Stimulated activated CD4-positive, alpha-beta T cell treated with anti-CD3 and anti-CD28 coated beads, Interleukin-1b, Interleukin-23, amount 100 ng/mL, for 24 hours (primary cell): ENCODE results near the gene MAB21L3.

ENCODE experiments used
- DNase-seq, 4 experiments: peaks; one replicate each; pipeline ENCODE4 v3.0.0-alpha.2; 2020; ENCODE audit warnings: low read depth in 4 of 4, low spot score in 1 of 4

The MAB21L3 gene

DNA sequence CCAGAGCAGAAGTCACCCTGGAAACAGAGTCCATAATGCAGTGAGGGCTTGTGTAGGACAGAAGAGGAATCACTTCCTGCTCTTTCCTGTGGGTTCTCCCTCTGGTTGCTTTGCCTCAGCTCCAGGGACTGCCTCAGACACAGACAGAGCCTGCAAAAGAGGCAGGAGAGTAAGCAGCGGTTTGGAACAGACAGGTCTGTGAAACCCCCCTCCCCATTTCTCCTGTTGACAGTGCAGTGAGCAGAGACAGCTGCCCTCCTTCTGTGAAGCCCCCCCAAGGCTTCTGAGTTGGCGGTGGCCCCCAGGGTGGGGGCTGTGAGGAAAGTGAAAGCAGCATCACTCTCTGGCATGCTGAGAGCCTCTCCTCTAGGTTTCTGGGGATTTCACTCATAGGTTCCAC, 53.0 kb downstream of the MAB21L3 start:
- no peak for DNase-seq

DNA sequence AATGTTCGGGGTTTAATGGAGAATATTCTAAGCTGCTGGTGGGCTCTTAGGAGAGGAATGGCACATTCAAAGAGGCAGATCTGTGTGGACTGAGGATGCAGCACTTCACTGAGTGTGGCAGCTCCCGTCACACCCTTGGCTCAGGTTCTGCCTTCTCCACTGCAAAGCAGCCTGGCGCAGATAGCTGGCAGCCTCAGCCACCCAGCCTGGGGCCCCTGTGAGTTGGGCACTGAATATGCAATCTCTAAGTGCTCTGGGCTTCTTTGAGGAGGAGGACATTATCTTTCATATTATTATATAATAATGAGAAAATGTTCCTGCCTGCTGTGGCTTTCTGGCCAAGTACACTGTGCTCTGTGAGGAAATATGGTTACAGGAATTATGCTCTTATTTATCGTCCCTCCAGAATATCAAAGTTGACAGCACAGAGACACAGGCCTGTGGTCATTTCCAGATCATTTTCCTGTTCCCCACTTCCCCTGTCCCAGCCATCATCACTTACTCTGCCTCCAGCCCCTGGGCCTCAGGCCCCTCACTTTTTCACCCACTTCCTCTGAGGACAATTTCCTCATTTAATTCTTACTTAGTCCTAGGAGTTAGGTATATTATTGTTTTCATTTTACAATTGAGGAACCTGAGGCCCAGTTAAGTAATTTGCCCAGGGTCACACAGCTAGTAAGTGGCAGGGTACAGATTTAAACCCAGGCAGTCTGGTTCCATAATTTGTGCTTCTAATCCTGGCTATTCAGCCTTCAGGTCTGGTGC, 53.6 kb downstream of the MAB21L3 start:
- no peak for DNase-seq

DNA sequence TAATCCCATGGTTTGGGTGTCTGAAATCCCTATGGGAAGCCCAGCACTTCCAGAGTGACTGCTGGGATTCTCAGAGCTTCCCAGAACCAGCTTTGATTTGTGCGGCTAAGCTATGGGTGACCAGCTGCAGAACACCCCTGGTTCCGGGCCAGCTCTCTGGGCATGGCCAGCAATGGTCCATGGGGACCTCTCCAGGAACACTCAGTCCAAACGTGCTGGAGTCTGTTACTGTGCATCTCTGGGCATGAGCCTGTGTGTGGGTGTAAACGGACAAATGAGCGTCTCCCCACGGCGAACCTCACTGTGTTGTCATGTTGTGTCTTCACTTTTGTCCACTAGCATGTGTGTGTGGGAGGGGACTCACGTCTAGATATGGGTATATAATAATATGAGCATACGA, 54.4 kb downstream of the MAB21L3 start:
- DNase-seq: no peak

DNA sequence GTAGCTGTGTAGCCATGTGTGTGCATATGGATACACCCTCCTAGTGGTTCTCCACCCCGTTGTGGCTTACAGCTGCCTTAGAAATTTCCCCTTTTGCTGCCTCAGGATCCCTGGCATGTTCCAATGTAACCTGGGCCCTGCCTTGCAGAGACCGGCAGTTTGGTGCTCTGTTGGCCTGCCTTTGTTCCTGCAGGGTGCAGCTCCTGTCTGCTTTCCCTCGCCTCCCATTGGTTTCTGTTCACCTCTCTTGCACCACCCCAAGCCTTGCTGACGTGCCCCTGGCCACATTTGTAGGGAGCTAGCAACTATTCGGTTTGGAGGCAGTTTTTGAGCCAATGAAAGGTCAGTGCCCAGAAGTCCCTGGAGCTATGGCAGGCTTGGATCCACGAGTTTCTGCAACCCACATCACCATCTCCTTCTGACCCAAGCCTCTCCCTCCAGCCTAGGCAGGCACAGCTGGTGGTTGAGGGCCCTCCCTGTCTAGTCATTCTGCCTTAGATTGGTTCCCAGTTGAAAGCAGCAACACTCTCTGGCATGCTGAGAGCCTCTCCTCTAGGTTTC, 54.9 kb downstream of the MAB21L3 start:
- no peak for DNase-seq

DNA sequence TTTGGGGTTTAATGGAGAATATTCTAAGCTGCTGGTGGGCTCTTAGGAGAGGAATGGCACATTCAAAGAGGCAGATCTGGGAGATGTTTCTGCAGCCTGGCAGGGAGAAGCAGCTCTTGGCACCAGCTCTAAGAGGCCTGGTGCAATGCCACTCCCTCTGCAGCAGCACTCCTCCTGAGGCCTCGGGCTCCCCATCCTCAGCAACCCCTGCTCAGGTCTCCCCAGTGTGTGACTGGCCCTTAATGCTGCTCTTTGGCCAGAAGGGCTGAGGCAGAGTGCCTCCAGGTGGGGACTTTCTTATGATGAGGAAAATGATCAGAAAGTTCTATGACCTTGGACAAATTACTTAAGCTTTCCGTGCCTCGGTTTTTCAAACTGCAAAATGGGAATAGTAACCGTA, 55.5 kb downstream of the MAB21L3 start:
- DNase-seq: no peak

DNA sequence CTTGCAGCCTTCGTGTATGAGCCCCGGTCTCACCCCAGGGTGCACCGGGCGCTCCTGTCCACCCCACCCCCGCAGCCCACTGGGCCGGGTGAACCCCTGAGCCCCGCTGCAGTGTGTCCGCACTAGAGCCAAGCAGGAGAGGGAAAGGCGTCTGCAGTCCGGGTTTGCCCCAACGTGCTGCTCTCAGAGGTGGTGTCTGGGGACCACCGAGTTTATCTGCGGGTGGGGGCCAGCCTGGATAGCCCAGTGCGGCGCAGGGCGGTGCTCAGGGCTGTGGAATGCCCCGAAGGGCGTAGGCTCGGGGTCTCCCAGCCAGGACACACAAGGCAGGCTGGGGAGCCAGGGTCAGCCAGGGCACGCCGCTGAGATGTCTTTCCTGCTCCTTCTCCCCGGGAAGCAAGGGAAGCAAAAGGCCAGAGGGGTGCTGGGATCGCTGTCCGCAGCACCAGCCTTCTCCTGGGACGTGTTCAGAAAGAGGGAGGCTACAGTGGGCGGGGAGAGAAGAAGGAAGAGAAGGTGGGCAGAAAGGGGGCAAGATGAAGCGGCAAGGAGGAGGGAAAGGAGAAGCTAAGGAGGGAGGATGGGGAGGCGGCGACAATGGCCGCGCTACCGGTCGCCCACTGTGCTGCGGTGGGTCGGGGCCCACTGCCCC, 56.6 kb downstream of the MAB21L3 start:
- no peak for DNase-seq

DNA sequence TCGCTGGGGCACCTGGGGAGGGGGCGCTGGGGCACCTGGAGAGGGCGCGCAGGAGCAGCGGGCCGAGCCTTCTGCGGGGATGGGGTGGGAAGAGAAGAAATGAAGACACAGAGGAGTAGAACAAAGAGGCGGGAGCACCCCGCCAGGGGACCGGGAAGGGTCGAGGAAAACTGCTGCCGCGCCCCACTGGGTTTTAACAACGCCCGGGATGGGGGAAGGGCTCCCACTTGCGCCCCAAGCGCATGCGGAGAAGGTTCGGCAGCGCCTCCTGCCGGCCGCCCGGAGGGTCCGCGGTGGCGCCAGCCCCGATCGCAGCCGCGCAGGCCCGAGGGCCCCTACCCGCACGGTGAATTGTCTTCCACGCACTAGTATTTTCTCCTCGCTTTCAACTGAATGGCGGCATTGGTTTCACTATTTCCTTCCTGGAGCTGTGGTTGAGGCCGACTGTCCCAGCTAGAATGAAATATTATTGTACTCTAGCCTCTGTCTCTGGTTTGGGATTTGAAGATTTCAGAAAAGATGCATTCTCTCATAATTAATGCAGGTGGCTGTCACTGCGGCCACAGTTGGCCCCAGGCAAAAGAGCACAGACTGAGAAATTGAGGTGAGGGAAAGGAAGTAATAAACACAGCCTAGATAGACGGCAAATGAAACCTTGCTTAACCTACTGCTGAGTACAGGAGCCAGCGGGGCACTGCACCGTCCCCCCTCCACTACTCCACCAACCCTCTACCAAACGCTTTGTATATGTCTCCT, 57.3 kb downstream of the MAB21L3 start:
- peak; percentile 67 to 78 (median 76) for DNase-seq

DNA sequence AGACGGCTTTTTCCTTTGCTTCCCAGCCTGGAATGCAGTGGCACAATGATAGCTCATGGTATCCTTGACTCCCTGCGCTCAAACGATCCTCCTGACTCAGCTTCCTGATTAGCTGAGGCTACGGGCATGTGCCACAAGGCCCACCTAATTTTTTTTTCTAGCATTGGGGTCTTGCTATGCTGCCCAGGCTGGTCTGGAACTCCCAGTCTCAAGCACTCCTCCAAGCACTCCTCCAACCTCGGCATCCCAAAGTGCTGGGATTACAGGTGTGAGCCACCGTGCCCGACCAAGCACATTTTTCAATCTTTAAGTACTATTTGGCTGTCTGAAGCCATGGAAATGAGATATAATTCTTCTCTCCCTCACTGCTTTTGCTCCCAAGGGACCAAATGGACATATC, 58.7 kb downstream of the MAB21L3 start:
- no peak for DNase-seq

DNA sequence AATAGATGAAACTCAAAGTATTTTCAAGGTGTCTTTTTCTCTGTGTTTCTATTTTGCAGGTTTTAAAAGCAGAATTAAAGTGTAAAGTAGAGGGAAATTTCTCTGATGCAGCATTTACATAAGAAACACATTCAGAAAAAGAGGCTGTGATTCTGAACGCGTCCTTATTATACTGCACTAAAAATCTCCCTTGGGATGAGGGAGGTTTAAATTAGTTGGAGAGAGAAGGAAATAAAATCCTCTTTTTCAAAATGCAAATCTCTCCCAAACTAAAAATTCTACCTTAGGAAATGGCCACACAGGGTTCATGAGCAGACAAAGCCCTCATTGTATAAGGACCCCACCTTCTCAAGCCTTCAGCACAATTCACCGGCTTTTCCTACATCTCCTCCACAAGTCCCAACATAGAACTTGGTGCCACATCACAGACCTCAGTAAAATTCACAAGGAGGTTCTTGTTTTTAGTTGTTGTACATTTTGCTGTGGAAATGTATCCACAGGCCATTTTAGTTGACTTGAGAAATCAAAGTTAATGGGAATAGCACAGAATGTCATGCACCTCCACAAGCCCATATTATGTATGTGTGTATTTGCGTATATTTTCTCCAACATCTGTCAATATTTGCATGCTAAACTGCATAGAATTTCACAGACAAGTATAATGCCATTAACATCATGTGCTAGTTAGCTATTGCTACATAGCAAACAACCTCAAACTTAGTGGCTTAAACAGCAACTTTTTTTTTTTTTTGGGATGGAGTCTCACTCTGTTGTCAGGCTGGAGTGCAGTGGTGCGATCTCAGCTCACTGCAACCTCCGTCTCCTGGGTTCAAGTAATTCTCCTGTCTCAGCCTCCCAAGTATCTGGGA, 59.8 kb downstream of the MAB21L3 start:
- DNase-seq: no peak

DNA sequence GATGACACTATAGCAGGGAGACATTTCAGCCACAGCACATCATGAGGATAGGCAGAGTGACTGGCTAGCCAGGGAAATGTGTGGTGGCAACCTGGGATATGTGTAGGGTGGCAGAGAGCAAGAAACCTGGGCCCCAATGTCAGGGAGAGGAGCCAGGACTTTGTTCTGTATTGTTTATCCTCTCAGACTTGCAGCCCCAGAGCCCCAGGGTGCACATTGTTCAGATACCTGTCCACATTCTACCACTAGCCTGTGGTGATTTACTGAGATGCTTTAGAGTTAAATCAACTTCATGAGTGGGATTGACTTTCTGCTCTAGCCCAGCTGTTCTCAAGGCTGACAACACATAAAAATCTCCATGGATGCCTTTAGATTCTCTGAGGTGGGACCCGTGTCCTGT, 61.5 kb downstream of the MAB21L3 start:
- no peak for DNase-seq

DNA sequence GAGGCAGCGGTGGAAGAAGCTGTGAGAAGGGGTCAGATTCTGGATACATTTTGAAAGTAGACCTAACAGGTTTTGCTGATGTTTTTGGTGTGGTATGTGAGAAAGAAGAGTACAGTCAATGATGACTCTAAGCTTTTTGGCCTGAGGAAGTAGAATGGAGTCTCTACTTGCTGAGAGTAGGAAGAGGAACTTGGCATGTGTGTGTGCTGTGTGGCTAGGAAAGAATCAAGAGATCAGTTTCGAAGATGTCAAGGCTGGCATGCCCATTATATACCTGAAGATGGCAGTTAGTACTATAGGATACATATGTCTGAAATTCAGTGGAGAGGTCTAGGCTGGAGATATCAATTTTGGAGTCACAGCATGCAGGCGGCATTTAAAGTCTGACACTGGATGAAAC, 64.4 kb downstream of the MAB21L3 start:
- DNase-seq: no peak

DNA sequence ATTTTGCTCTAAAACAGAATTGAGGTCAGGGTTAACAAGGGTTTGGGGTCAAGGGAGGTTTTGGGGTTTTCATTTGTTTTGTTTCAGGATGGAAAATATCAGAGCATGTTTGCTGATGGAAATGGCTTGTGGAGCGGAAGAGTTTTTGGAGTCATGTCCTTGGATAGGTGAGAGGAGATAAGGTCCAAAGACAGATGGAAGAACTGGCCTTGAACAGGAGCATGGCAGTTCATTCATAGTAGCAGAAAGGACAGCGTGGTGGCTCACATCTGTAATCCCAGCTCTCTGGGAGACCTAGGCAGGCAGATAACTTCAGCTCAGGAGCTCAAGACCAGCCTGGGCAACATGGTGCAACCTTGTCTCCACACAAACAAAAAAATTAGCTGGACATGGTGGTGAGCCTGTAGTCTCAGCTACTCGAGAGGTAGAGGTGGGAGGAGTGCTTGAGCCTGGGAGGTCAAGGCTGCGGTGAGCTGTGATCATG, 65.1 kb downstream of the MAB21L3 start:
- DNase-seq: no peak

DNA sequence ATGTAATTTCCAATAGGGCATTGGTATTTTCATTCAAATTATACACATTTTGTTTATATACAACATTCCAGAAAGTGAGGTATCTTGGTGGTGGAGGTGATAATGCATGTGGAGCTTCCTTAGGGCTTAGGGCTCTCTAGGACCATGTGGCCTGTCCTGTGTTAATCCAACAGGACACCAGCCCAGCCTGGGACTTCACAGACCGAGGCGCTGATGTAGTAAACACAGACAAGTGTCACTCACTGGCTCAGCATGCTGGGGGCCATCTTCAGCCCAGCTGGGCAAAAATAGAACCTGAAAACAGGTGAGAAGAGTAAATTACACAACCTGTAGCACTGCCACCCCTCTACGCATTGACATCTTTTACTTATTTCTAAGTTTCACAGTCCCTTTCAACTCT, 66.7 kb downstream of the MAB21L3 start:
- no peak for DNase-seq

DNA sequence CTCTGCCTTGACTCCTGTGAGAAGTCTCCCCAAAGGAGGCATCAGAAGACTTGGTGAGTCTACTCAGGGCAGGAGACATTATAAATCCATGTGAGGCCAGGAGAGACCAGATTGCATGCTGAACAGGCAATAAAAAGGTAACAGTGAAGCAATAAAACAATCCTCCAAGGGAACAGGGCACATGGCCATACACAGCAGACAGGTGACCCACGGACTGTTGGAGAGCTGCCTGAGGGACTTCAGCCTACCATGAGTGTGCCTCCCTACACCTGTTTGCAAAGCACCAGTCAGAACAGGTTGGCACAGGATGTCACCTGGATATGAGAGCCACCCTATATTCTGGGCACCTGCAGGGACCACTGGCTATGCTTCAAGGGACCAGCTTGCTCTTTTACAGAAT, 67.6 kb downstream of the MAB21L3 start:
- DNase-seq: no peak

DNA sequence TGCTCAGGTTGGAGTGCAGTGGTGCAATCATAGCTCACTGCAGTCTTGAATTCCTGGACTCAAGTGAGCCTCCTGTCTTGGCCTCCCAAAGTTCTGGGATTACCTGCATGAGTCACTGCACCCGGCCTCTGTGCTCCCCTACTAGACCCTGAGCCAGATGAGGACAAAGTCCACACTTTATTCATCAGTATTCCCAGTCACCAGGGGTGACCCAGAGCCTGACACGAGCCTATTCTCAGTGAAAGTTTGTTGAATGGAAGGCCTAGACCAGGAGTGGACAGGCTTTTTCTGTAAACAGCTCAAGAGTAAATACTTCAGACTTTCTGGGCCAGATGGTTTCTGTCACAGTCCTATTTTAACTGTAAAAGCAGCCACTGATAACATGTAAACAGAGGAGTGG, 68.2 kb downstream of the MAB21L3 start:
- no peak for DNase-seq

DNA sequence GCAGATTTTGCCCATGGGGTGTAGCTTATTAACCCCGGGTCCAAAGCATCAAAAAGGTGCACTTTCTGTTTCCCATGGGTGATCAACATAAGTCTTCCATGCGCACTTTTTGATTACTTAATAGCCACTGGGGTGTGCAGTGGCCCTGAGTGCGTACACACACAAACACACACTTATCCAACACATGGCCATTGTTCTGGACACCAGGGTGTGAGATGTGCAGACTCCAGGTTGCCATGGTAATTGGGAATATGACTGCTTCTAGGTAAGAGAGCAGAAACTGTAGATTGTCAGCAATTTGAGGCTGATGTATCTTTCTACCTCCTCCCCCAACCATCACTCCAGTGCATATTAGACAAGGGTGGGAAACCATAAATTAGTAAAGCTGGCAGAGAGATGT, 68.8 kb downstream of the MAB21L3 start:
- DNase-seq: no peak

DNA sequence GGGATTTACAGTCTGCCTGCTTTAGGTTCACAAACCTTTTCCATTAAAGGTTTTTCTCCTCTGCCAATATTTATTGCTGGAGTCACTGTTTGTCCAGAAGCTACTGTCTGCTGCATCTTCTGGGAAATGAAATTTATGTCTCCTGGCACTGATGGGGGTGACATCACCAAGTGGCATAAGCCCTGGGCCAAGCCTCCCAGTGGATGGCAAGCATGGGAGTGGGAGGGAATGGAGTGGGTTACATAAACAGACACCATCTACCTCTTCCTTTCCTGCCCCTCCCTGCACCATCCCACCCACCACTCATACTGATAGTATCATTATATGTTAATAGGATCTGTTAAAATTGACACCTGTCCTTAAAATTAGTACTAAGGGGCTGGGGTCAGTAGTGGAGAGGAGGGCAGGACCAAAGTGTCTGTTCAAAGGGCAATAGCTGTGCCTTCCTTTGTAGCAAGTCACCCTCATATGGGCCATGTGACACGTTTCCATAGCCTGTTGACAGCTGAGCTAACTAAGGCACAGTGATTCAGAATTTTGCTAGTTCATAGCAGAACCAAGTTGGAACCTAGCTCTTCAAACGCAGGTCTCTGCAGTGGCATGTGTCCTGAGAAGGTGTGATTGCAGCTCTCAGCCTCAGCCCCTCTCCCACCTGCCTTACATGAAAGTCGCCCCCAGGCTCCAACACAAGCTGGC, 71.0 kb downstream of the MAB21L3 start:
- DNase-seq: no peak
